HG02938 (cell line): ENCODE results near the gene TCERG1.
"Not testable (repeated sequence)": the region's sequence is repeated elsewhere in the genome, so short reads cannot be mapped to it uniquely, and the experiment has no call there.

Experiments
- ATAC-seq: cut with Tn5 transposase; IDR thresholded peaks from one replicate; pipeline ENCODE4 v1.9.1; 2021; ENCODE audit warnings: mild to moderate bottlenecking, moderate library complexity; ENCODE audit not compliant: unreplicated experiment

TCERG1 gene

GRCh38 chr5:146516151-146516475, 69.0 kb downstream of the TCERG1 start, which contains the start of gene GPR151:
TSS of gene GPR151 (minus strand) at chr5:146516190. CDS start at chr5:146516113, 77 bp downstream.
- ATAC-seq: no peak

- ATAC-seq: no peak
Measured at GRCh38 chr5:146519554-146519953, 72.4 kb downstream of the TCERG1 start.

DNA sequence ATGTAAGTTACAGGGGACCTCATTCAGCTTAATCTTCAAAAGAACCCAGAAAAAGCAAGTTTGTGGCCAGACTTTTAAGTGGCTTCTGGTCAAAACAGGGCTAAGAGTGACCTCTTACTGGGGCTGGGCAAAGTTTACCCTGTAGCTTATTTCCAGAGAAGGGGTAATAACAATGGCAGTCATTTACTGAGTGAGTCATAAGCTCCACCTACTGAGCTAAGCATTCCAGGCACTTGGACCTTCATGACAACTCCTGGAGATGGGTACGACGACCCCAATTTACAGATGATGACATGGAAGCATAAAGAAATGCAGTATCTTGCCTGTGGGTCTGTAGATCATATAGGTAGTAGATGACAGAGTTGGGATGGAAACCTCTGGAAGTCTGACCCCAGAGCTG, 73.6 kb downstream of the TCERG1 start:
- no peak for ATAC-seq

DNA sequence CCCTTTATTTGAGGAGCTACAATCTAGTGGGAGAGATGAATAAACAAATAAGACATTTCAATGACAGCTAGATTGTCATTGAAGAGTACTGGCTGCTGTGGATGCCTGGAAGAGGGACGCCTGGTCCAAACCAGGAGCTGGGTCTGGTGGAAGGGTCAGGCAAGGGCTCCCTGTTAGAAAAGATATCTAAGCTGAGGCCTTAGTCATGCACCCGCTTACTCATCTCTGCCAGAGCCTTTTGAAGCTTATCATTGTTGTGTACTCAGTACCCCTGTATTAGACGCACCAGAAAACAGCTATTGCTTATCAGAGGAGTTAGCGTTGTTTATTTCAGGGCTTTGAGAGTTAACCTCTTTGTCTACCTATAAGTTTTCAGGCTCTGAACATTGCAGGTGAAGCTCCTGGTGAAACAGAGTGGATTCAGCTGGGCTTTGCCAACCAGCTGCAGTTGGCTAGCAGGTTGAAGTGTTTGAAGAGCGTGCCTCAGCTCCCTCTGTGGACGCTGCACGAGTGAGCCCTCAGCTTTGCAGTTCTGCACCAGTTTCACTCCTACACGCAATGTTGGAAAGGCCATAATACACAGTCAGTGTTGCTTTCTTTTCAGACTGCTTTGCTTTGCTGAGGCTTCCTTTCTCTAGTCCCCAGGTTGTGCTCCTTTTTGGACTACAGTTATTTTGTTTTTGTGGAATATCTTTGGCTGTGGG, 74.4 kb downstream of the TCERG1 start:
- ATAC-seq: no peak

DNA sequence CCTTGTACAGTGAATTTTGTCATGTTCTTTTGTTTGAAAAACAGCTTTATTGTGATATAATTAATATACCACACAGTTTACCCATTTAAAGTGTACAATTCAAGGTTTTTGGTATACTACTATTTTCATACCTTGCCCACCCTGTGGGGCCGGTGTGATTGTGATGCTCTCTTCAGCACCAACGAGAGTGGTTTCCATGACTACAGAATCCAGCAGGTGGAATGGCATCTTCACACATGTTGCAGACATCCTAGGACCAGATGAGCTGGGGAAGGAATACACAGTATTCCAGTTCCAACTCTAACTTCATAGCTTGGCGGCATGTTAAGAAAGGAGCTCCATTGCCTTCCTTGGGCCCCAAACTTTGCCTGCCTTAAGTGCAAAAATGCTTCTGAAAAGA, 76.6 kb downstream of the TCERG1 start:
- ATAC-seq: no peak

GRCh38 chr5:146527785-146528184, 80.7 kb downstream of the TCERG1 start:
- ATAC-seq: no peak

- no peak for ATAC-seq
Measured at GRCh38 chr5:146528236-146528635, 81.1 kb downstream of the TCERG1 start.

GRCh38 chr5:146529984-146530383, 82.9 kb downstream of the TCERG1 start:
- peak; percentile 54 for ATAC-seq

- ATAC-seq: peak; percentile 96
Measured at GRCh38 chr5:146533260-146533857, 86.2 kb downstream of the TCERG1 start.

- ATAC-seq: no peak
Measured at GRCh38 chr5:146533882-146534281, 86.7 kb downstream of the TCERG1 start.

DNA sequence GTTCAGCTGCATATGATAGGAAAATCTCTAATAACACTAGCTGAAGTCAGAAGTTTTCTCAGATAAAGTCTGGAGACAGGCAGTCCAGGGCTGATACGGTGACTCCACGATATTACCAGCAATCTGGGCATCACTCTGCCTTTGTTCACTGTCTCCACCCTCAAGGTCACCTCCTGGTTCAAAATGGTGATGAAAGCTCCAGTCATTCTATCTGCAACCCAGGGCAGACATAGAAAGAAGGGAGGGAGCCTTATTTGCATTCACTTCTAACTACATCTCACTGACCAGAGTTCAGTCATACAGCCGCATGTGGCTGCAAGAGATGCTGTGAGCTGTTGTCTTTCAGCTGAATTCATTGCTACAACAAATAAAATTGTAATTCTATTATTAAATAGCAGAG, 91.3 kb downstream of the TCERG1 start:
- ATAC-seq: no peak

DNA sequence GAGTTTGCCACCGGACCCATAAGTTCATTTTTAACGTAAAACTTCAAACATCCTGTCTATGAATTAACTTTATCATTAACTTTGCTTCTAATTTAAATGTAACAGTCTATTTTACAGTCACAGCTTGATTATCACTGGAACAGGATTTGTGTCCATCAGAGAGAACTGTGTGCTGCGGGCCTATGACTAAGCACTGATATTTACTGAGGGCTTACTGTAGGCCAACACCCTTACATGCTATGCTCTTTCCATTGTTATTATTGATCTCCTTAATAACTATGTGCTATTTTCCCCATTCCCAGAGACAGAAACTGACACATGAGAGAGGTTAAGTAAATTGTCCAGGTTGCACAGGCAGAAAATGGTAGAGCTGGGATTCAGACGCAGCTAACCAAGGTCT, 92.8 kb downstream of the TCERG1 start:
- ATAC-seq: no peak

DNA sequence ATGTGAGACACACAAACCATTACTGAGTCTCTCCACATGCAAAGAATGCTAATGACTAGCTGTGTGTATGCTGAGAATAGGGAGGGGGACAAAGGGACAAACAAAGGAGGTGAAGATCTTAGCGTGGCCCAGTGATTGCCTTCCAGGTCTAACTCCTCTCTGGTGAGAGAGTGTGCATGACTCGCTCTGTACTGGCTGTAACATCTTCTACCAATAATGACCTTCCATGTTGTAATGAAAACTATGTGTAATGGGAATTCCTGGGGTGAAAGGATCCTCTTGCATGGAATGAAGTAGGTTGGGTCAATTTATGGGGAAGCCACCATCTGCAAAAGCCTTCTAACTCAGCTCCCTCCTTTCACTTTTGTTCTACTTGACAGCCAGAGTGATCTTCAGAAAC, 93.3 kb downstream of the TCERG1 start:
- ATAC-seq: no peak

GRCh38 chr5:146541958-146542849, 95.1 kb downstream of the TCERG1 start:
- ATAC-seq: peak; percentile 98

GRCh38 chr5:146544232-146544631, 97.1 kb downstream of the TCERG1 start:
- no peak for ATAC-seq

- peak; percentile 62 for ATAC-seq
Measured at GRCh38 chr5:146548781-146549449, 101.8 kb downstream of the TCERG1 start.

DNA sequence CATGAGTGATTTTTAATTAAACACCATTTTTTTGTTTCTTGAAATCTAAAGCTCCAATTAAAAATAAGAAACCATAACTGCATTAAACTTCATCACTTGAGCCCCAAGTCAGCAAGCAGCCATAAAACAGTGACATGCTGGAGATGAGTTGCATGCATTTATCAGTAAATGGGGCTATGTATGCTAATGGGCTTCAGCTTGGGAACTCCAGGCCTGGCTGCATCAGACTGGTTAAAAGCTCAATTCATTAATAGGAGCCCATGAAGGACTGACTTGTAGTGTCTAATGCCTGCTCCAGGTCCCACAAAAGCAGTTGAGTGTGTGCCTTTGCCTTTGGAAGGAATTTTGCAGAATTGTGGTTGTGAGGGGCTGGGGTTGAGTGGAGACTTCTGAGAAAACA, 102.5 kb downstream of the TCERG1 start:
- no peak for ATAC-seq

DNA sequence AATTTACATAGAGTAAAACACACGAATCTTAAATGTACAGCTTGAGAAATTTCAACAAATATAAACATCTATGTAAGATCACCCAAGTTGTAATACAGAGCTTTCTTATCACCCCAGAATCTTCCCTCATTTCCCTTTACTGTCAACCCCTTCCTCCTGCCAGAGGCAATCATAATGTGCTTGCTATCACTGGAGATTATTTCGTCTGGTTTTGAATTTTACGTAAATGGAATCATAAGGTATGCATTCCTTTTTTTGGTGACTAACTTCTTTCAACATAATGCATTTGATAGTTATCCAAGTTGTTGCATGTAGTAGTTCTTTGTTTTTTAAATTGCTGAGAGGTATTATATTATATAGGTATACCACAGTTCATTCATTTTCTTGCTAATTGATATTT, 106.3 kb downstream of the TCERG1 start:
- no peak for ATAC-seq

DNA sequence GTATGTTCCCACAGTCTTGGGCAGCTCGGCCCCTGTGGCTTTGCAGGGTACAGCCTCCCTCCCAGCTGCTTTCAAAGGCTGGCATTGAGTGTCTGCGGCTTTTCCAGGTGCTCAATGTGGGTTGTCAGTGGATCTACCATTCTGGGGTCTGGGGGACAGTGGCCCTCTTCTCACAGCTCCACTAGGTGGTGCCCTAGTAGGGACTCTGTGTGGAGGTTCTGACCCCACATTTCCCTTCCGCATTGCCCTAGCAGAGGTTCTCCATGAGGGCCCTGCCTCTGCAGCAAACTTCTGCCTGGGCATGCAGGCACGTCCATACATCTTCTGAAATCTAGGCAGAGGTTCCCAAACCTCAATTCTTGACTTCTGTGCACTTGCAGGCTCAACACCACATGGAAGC, 109.8 kb downstream of the TCERG1 start:
- ATAC-seq: not testable (repeated sequence)

GRCh38 chr5:146560205-146560812, 113.2 kb downstream of the TCERG1 start:
- ATAC-seq: no peak
